Measurements from ENCODE around the gene PDE4DIP.
"Not testable (repeated sequence)": the region's sequence is repeated elsewhere in the genome, so short reads cannot be mapped to it uniquely, and the experiment has no call there.

Gene PDE4DIP

DNA sequence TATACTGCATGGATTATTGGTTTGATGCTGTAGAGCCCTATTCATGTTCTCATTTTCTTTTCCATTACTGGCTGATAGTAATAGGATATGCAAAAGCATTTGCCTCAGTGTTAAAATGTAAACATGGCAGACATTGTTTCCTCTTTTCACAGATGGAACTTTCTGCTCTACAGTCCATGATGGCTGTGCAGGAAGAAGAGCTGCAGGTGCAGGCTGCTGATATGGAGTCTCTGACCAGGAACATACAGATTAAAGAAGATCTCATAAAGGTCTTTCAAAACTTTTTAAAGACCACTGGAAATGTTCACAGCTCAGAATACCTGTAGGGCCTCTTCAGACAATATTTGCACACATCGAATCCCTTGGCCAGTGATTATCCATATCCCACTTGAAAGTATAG, 133.6 kb downstream of the PDE4DIP start:
- not testable (repeated sequence) for ATAC-seq

DNA sequence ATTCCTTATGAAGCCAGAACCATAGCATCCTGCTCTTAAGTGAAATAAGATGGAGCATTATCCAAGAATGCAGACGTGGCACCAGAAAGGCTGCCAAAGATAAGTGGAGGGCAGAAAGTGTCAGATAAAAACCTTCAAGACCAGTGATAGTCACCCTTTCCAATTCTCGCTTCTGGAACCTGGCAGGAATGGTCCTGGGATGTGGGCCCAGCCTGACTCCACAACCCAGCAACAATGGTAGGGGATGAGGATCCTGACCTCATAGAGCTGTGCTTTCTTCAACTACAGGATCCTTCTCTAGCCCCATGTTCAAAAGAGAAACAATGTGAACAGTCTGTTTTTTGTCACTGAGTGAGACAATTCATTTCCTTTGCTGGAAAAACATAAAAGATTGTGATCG, 145.2 kb downstream of the PDE4DIP start:
- not testable (repeated sequence) for ATAC-seq

DNA sequence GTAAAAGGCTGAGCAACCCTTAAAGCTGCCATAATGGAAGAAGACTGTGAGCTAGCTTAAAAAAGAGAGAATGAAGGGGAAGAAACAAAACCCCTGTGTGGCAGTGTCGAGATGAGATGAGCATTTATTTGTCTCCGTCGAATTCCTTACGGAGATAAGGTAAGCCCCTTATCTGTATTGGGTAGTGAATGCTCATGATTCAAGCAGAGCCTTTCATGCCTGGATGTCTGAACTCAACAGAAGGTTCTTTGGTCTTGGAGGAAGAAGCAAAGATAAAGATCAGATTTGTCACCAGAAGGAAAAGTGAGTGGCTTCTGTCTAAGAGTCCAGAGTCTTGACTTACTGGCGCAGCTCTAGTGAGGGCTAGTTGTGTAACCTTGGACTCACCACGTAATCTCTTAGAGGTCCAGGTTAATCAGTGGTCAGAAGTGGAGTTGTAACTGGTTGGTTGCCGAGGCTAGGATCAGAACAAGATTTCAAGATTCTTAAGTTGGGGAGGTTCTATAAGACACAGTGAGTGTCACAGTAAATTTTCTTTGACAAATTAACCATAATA, 146.1 kb downstream of the PDE4DIP start:
- not testable (repeated sequence) for ATAC-seq

DNA sequence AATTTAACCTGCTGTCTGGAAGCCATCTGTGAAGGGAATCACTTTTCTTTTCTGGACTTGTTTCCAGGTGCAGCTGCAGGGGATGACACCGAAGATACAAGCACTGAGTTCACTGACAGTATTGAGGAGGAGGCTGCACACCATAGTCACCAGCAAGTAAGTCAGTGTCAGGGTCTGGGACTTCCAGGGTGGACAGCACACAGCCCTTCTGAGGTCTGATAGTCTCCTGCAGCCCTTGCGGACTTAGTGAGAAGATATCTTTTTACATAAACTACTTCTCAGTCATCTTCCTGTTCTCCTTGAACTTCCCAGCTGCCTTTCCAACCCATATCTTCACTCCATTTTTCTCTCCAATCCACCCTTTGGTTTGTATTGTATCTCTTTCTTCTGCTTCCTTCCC, 147.6 kb downstream of the PDE4DIP start:
- not testable (repeated sequence) for ATAC-seq

DNA sequence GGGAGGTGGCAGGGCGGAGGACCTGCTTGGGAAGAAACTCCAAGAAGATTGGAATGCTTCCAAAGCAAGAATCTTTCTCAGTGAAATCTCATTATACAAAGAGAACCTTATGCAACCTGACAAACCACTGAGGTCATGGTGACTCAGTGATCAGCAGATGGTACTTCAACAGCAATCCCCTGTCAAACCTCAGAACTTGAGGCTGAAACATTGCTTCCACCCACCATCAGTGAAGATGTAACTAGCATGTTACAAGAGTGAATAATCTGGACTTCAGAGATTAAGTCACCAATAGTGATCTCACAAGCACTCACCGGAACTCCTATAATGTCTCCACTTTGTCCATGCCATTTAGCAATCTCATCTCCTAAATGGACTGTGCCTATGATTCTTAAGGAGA, 148.1 kb downstream of the PDE4DIP start:
- peak; percentile 94 to 98 for ATAC-seq

DNA sequence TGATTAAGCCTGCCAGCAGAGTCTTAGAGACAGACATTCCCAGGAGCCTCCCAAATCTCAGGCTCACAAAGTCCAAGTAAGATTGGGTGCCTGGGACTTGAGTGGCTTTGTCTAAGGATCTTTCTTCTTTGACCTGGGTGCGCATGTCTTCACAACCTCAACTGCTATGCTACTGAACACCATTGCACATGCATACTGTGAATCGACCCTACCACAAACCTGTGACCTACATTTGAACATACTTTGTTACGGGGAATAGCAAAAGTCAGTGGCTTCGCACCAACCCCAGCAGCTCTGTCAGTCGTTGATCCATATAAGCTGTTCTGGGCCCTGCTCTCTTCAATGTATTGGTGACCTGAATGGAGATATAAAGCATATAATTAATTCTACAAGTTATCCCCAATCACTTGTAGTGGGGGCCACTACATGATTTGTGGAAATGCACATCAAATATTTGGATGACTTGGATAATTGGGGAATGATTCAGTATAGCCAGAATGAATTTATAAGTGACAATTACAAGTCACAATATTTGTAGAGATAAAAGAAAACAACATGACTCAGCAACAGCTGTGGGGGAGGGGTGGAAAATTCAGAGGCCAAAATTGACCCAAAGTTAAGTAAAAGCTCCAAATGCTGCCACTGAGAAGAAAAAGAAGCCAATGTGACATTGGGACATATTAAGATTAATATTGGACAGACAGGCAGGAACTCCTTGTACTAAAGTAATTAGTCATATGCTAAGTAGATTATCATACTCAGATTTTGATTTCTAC, 152.4 kb downstream of the PDE4DIP start:
- not testable (repeated sequence) for ATAC-seq

DNA sequence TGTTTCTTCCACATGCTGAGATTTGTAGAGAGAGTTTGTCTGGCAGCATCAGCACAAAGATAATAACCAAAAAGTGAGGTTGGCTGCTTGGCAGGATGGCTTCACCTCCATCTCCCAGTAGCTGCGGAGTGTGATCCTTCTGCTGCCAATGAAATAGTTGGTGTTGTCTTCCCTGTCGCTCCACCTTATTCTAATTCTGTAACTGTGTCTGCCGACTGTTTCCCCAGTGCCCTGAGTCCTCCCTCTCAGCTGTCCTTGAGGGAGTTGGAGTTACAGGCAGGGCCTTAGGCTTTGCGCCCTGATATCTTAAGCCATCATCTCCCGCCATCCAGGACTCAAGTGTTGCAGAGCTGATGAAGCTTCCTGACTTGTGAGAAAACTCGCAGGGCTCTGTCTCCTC, 153.2 kb downstream of the PDE4DIP start:
- ATAC-seq = not testable (repeated sequence)

DNA sequence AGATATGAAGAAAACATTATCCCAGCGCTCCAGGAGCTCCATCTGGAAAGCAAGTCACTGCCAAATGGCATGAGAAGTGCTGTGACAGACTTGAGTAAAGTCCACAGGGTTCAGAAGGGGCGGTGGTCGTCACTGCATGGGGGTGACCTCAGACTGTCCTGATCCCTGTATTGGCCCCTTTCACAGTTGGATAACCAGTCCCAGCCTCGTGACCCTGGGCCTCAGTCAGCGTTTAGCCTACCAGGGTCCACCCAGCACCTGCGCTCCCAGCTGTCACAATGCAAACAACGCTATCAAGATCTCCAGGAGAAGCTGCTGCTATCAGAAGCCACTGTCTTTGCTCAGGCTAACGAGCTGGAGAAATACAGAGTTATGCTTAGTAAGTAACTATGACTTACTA, 158.4 kb downstream of the PDE4DIP start:
- ATAC-seq = not testable (repeated sequence)

DNA sequence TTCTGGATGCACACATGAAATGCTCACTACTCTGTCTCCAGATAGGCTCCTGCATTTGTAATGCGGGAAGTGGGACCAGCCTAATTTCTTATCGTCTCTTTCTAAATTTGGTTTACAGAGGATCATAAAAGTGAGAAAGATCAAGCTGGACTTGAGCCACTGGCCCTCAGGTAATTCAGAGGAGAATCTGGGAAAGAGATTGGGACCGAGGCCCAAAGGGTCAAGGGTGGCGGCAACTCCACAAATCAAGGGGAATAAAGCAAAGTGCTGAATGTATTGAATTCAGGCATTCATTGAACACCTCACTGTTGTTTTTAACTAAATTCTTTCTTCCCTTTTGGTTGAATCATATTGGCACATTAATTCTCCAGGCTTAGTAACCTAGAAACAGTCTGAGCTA, 164.1 kb downstream of the PDE4DIP start:
- not testable (repeated sequence) for ATAC-seq

DNA sequence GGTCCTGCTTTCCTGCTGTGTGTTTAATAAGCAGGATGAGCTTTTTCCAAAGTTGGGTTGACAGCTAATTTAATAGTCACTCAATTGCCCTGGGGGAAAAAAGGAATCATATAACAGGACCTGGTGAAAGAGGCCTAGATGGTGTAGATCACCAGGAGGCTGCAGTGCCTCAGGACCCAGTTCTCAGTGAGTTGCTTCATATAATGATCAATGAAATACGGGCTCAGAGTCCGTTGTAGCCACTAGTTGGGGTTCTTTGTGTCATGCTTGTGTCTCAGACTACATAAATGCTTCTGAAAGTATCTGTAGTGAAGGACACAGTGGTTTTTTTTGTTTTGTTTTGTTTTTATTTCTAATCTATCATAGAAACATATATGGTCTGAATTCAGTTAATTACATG, 164.5 kb downstream of the PDE4DIP start:
- not testable (repeated sequence) for ATAC-seq

DNA sequence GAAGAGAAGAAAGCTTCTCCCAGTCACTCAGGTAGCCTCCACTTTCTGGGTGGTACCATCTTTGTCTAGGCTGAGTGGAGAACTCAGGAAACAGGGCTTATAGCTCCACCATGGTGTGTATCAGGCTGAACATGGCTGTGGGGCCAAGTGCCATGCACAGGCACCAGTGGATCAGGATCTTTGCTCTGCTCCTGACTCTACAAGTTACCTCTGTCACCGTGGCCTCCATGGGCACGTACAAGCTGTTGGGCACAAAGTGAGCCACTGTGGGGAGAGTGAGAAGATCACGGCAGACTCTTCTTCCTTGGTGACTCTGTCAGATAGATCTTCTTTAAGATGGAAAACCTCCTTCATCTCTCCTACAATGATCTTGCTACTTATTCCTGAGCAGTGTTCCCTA, 165.5 kb downstream of the PDE4DIP start:
- not testable (repeated sequence) for ATAC-seq

DNA sequence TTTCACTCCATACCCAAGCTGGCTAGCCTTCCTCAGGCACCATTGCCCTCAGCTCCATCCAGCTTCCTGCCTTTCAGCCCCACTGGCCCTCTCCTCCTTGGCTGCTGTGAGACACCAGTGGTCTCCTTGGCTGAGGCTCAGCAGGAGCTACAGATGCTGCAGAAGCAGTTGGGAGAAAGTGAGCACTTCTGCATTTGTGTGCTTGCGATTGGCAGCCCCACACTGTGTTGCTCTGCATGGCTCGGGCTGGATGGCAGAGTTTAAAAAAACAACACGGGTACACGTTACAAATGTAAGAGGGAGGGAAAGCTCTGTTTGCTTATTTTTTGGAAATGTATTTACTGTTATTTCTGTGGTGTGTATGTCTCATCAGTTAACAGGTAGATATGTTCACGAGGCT, 168.4 kb downstream of the PDE4DIP start:
- not testable (repeated sequence) for ATAC-seq

DNA sequence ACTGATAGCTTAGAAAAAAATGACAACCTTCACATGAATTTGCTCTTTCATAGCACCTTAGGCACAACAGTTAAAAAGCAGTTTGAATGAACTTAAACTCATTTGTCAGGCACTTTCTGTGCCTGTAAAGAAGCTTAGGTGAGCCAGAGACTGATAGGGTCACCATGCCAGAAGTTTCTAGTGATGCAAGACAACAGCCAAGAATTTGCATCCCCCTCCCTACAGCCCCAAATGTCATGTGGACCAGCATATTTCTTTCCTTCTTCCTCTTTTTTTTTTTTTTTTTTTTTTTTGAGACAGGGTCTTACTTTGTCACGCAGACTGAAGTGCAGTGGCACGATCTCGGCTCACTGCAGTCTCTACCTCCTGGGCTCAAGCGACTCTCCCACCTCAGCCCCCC, 169.3 kb downstream of the PDE4DIP start:
- ATAC-seq = not testable (repeated sequence)

DNA sequence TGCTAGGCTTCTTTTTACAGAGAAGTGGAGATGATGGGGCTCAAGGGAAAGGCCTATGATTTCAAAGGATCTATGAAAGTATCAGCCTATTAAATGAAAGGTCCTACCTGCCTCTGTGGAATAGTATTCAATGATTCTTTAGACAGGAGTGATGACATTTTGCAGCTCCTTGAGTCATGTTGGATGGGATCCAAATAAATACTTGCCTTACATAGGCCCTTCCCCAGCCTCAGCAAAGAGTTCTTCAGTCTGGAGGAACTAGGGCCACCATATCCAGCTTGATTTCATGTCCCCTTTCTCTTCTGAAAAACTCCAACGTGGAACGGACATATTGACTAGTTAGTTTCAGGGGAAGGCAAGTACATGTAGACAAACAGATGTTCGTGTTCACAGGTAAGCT, 171.3 kb downstream of the PDE4DIP start:
- ATAC-seq = not testable (repeated sequence)

DNA sequence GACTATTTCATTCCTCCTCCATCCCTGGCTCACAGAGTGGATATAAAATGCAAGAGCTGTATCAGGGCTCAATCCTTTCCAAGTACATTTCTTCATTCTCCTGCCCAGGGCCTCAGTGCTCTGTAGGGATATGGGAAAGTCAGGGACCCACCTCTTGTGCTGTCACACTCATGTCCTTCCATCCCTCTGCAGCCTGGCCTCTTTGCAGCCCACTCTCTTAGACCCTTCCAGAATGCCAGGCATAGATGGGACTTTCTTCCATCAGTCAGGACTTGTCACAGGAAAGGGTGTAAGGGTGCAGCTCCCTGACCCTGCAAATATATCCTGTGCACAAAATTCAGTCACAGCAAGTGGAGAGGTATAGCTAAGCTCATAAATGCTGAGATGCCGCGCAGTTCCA, 172.4 kb downstream of the PDE4DIP start:
- not testable (repeated sequence) for ATAC-seq

DNA sequence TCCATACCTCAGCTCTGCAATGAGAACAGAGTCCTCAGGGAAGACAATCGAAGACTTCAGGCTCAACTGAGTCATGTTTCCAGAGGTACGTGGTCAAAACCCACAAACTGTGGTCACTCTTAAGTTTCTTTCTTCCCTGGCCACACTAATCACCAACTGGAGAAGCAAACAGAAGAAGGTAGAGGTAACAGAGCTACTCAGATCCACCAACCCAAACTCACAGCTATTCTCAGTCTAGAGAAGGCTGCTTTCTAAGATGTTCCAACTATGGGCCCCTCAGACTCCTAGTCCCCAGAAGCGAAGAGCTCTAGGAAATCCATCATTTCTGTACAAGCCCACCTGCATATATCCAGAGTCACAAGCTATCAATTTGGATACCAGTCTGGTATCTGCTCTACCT, 174.3 kb downstream of the PDE4DIP start:
- ATAC-seq = not testable (repeated sequence)

DNA sequence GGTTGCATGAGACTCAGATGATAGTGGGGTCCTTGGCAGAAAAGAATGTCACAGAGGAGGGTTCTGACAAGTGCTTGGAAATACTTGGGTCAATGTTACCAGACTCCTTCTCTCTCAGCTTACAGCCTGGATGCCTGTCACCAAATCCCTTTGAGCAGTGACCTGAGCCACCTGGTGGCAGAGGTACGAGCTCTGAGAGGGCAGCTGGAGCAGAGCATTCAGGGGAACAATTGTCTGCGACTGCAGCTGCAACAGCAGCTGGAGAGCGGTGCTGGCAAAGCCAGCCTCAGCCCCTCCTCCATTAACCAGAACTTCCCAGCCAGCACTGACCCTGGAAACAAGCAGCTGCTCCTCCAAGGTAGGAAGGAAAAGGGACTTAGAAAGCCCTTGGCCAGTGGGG, 180.1 kb downstream of the PDE4DIP start:
- ATAC-seq = not testable (repeated sequence)

DNA sequence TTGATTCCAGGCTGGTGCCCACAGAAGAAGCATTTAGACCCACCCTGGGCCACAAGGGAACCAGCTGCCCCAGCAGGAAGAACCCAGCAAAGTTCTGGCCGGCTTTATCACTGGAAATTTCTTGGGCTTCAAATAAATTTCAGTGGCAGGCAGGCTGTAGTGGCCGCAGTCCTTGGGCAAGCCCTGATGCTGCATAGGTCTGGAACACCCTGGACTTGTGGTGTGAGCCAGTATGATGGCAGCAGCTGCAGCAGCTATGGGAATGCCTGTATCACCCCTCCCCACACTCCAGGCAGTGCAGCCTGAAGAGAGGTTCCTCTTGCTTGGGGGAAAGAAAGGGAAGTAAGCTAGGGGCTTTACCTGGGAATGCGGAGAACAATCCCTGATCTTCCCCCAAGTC, 189.7 kb downstream of the PDE4DIP start:
- ATAC-seq = not testable (repeated sequence)

DNA sequence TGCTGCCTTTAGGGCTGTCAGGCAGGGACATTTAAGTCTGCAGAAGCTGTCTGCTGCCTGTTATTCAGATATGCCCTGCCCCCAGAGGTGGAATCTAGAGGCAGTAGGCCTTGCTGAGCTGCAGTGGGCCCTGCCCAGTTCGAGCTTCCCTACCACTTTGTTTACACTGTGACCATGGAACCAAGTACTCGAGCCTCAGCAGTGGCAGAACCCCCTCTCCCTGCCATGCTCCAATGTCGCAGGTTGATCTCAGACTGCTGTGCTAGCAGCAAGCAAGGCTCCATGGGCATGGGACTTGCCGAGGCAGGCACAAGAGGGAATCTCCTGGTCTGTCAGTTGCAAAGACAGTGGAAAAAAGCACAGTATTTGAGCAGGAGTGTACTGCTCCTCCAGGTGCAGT, 198.8 kb downstream of the PDE4DIP start:
- not testable (repeated sequence) for ATAC-seq

DNA sequence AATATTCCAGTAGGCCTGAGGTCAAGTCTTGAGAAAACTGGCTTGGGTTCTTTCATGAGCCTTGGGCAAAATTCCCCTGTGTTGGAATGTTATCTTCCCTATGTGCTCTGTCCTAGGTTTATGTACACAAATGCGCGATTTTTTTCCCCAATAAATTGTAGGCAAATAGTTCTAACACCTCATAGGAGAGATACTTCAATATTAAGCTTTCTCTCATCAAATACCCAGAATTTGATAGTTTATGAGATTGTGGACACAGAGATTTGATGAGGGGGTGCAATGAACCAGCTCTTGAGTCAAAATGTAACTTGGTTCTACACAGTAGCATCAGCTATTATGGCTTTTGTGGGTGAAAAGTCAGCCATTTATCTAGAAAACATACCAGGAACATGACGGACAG, 220.4 kb downstream of the PDE4DIP start:
- ATAC-seq = not testable (repeated sequence)

DNA sequence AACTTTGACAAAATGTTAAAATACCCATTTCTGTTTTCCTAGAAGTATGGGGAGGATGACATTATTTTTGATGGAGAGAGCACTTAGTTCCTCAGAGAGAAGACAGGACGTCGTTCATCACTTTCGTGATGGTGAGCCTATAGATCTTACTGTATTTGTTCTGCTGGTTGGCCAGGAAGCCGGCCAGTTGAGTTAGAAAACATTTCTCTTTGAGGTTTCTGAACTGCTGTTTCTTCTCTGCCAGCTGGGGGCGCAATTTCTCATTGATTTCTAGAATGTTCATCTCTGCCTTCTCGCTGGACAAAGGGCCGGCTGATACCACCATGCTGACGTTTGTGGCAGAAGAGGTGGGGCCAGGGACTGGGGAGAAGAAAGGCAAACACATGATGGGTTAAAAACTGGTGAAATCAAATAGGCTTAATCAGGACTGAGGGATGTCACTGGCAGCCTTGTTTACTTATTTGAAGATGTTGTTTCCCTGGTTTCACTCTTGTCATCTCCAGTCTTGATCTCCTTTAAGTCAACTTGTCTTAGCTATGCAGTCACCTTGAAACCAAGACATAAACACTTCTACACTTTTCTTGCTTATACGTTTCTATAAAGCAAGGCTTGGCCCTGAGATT, 231.4 kb downstream of the PDE4DIP start:
- ATAC-seq = not testable (repeated sequence)
